NOMO-1 treated with DMSO at 0.1 percent for 48 hours (cell line): ENCODE measurements around the gene RIPOR2.

Source experiments
- DNase-seq: peaks from one replicate; lab custom pipeline; 2025; ENCODE audit not compliant: unreplicated experiment; lab: John Stamatoyannopoulos, UW

The RIPOR2 gene

GRCh38 chr6:24854077-24854666 is 81.6 kb downstream of the RIPOR2 start:
- DNase-seq, result no peak

GRCh38 chr6:24851086-24851485 is 84.7 kb downstream of the RIPOR2 start:
- no peak for DNase-seq

- no peak for DNase-seq
These were observed 86.0 kb downstream of the RIPOR2 start for GRCh38 chr6:24849713-24850112.

- no peak for DNase-seq
These were observed 87.3 kb downstream of the RIPOR2 start for GRCh38 chr6:24848461-24848860.

- DNase-seq, result no peak
These were observed 88.4 kb downstream of the RIPOR2 start for GRCh38 chr6:24847402-24847801.

- no peak for DNase-seq
These were observed 90.2 kb downstream of the RIPOR2 start for GRCh38 chr6:24845578-24845977.

- no peak for DNase-seq
These were observed 90.9 kb downstream of the RIPOR2 start for GRCh38 chr6:24844903-24845302.

- no peak for DNase-seq
These were observed 91.7 kb downstream of the RIPOR2 start for GRCh38 chr6:24844061-24844460.

GRCh38 chr6:24840187-24840586 is 95.6 kb downstream of the RIPOR2 start:
- DNase-seq, result no peak

GRCh38 chr6:24838994-24839393 is 96.8 kb downstream of the RIPOR2 start:
- no peak for DNase-seq

GRCh38 chr6:24838081-24838480 is 97.7 kb downstream of the RIPOR2 start:
- DNase-seq, result no peak

- no peak for DNase-seq
These were observed 99.7 kb downstream of the RIPOR2 start for GRCh38 chr6:24836109-24836508.

GRCh38 chr6:24833711-24834386 is 101.9 kb downstream of the RIPOR2 start:
- no peak for DNase-seq

- no peak for DNase-seq
These were observed 103.0 kb downstream of the RIPOR2 start for GRCh38 chr6:24832794-24833193.

GRCh38 chr6:24831771-24832716 is 103.7 kb downstream of the RIPOR2 start:
- DNase-seq, result no peak

GRCh38 chr6:24829657-24830056 is 106.1 kb downstream of the RIPOR2 start:
- no peak for DNase-seq

- DNase-seq, result no peak
These were observed 107.8 kb downstream of the RIPOR2 start for GRCh38 chr6:24827970-24828369.

GRCh38 chr6:24827162-24827561 is 108.6 kb downstream of the RIPOR2 start:
- no peak for DNase-seq

GRCh38 chr6:24825130-24825630 is 110.6 kb downstream of the RIPOR2 start:
- DNase-seq, result no peak

- no peak for DNase-seq
These were observed 111.4 kb downstream of the RIPOR2 start for GRCh38 chr6:24824142-24824938.

GRCh38 chr6:24823185-24823584 is 112.6 kb downstream of the RIPOR2 start:
- DNase-seq, result no peak
